OCI-LY7 (cell line): ENCODE data around the gene JPT1. TPM values are rescaled to one million over a fixed set of nuclear protein-coding genes. Genes with fewer than 3 reads are reported as not detected.

ENCODE experiments used
- BruUV-seq: library from RNA; stranded (reverse); fragments of 400-500 nt; replicated peaks from 2 replicates; lab custom pipeline; 2021; lab: Mats Ljungman, UMichigan
- CTCF ChIA-PET: fragments of 300-600 bp; sonication (Branson Sonifier 250); formaldehyde crosslinking; loops from one replicate; lab custom pipeline; 2022; ENCODE audit warnings: antibody characterized with exemption; ENCODE audit not compliant: unreplicated experiment; lab: Charles Lee
- POLR2A ChIA-PET: fragments of 300-600 bp; sonication (Branson Sonifier 250); formaldehyde crosslinking; loops from one replicate; lab custom pipeline; 2022; ENCODE audit warnings: antibody characterized with exemption; lab: Charles Lee
- DNase-seq: peaks from one replicate; pipeline ENCODE4 v3.0.0-alpha.2; 2015; ENCODE audit warnings: low spot score
- H2AFZ ChIP-seq: fragments of 200-600 bp; sonication (generic), shearing (Covaris generic); 2 replicates; pipeline ENCODE4 v1.6.1; 2014; ENCODE audit warnings: mild to moderate bottlenecking, antibody characterized with exemption, low read length, moderate library complexity
- H3K27ac ChIP-seq: fragments of 200-600 bp; sonication (generic); 2 replicates; pipeline ENCODE4 v1.5.1; 2014; ENCODE audit warnings: mixed run types, low read depth, mild to moderate bottlenecking, moderate library complexity, low read length, inconsistent platforms; ENCODE audit not compliant: poor library complexity, severe bottlenecking
- H3K36me3 ChIP-seq: fragments of 200-600 bp; sonication (generic); 2 replicates; pipeline ENCODE4 v1.6.1; 2014; ENCODE audit warnings: mild to moderate bottlenecking, antibody characterized with exemption, low read length, moderate library complexity, mixed read lengths; ENCODE audit not compliant: insufficient read depth
- H3K4me1 ChIP-seq: fragments of 200-600 bp; sonication (generic); 2 replicates; pipeline ENCODE4 v1.5.1; 2014; ENCODE audit warnings: mild to moderate bottlenecking, low read length; ENCODE audit not compliant: insufficient read depth, poor library complexity, severe bottlenecking
- H3K4me2 ChIP-seq: fragments of 200-600 bp; sonication (generic); 2 replicates; pipeline ENCODE4 v1.6.1; 2014; ENCODE audit warnings: mild to moderate bottlenecking, low read length
- H3K4me3 ChIP-seq: fragments of 200-600 bp; sonication (generic); 2 replicates; pipeline ENCODE4 v1.5.1; 2014; ENCODE audit warnings: mild to moderate bottlenecking, low read depth, low read length; ENCODE audit not compliant: poor library complexity, severe bottlenecking
- H3K79me2 ChIP-seq: fragments of 200-600 bp; sonication (generic); 2 replicates; pipeline ENCODE4 v1.6.1; 2016; ENCODE audit warnings: low read depth, mild to moderate bottlenecking, low read length, moderate library complexity, mixed read lengths; ENCODE audit not compliant: insufficient read depth
- H3K9me2 ChIP-seq: fragments of 200-600 bp; sonication (generic); 2 replicates; pipeline ENCODE4 v1.6.1; 2016; ENCODE audit warnings: mild to moderate bottlenecking, low read length, mixed read lengths; ENCODE audit not compliant: insufficient read depth
- H3K9me3 ChIP-seq: fragments of 200-600 bp; sonication (generic); 2 replicates; pipeline ENCODE4 v1.6.1; 2014; ENCODE audit warnings: mild to moderate bottlenecking, mixed run types, low read length, mixed read lengths
- H4K20me1 ChIP-seq: fragments of 200-600 bp; sonication (generic); 2 replicates; pipeline ENCODE4 v1.6.1; 2014; ENCODE audit warnings: mild to moderate bottlenecking, antibody characterized with exemption, low read length, moderate library complexity, mixed read lengths; ENCODE audit not compliant: insufficient read depth
- CTCF ChIP-seq: fragments of 200-600 bp; sonication (generic); conservative IDR thresholded peaks from 2 replicates; pipeline ENCODE4 v1.5.1; 2014; ENCODE audit warnings: mild to moderate bottlenecking, antibody characterized with exemption, low read length, moderate library complexity, mixed read lengths
- EZH2phosphoT487 ChIP-seq: fragments of 200-600 bp; sonication (generic); IDR thresholded peaks from 2 replicates; pipeline ENCODE4 v1.6.1; 2018; ENCODE audit warnings: low read depth, borderline replicate concordance, mild to moderate bottlenecking, mixed run types, antibody characterized with exemption, low read length, moderate library complexity, mixed read lengths
- intact Hi-C: fragments of 100-400 bp; cut with micrococcal nuclease; formaldehyde crosslinking; loops from one replicate; pipeline ENCODE4 v1.10.0; 2022; ENCODE audit not compliant: unreplicated experiment
- total RNA-seq, 2 experiments: library from RNA; depleted of rRNA in 1 of 2; stranded (reverse); fragments of >200 nt in 1 of 2; shearing (Covaris generic) in 1 of 2; gene quantifications; 2 replicates each; pipeline ENCODE4 v1.2.3, GENCODE V29; 2014 to 2022

Gene JPT1
- total RNA-seq, 2 experiments from 2014 or later, result 121 to 251 TPM

- Histone ChIP-seq H3K79me2 (peaks cover 23% of the 10 kb centered on the region), H3K9me2 (no peaks in the 10 kb centered on the region), H3K36me3 (peaks cover 96% of the 10 kb centered on the region), H3K4me1 (peaks cover 12% of the 10 kb centered on the region), H3K27ac (no peak overlapping the region), H4K20me1 (no peaks in the 10 kb centered on the region), H3K4me3 (no peak overlapping the region), H2AFZ (no peak overlapping the region), H3K9me3 (no peaks in the 10 kb centered on the region), H3K4me2 (no peak overlapping the region)
- intact Hi-C loops, result no loop called here
- DNase-seq, result no peak
- TF ChIP-seq CTCF (no peak), EZH2phosphoT487 (no peak)
- ChIA-PET CTCF (interaction anchor here (0.8 kb wide), 1 partner anchor 31 kb away, joined by 3 read pairs; no protein-coding TSS in a partner anchor), POLR2A (interaction anchor here (0.6 to 1.0 kb wide), 4 partner anchors 13 to 191 kb away, joined by 3 to 4 read pairs (median 4); partner anchors contain the start of gene NT5C)
- BruUV-seq, result TSS peak; percentile 27
Observed at GRCh38 chr17:75144816-75145512, 9.3 kb downstream of the JPT1 start.

- no peaks in the 10 kb centered on the region for H3K79me2 ChIP-seq
Observed at GRCh38 chr17:75142236-75142971, 11.9 kb downstream of the JPT1 start.

More at GRCh38 chr17:75142236-75142971, 11.9 kb downstream of the JPT1 start:
- CTCF ChIA-PET, result no interaction called here
- Histone ChIP-seq H3K36me3 (peaks cover 99% of the 10 kb centered on the region), H4K20me1 (no peaks in the 10 kb centered on the region), H3K27ac (no peak overlapping the region), H3K9me3 (no peaks in the 10 kb centered on the region), H2AFZ (no peak overlapping the region), H3K9me2 (no peaks in the 10 kb centered on the region), H3K4me1 (peaks cover 12% of the 10 kb centered on the region), H3K4me3 (no peak overlapping the region), H3K4me2 (no peak overlapping the region)
- no peak for DNase-seq
- TF ChIP-seq EZH2phosphoT487 (no peak), CTCF (no peak)
- no TSS peak for BruUV-seq
- intact Hi-C loops, result no loop called here
- POLR2A ChIA-PET, result interaction anchor here (0.6 to 1.9 kb wide), 2 partner anchors 10 to 36 kb away, joined by 3 to 4 read pairs; no protein-coding TSS in a partner anchor
